IMR-90 (cell line): ENCODE data around the gene ARHGEF3. TPM values are rescaled to one million over a fixed set of nuclear protein-coding genes. Genes with fewer than 3 reads are reported as not detected.

Source experiments
- ATAC-seq: fragments of 200-7000 bp; cut with Tn5 transposase; 2 replicates; pipeline ENCODE4 v1.9.1; 2020; ENCODE audit warnings: low read depth, mild to moderate bottlenecking, moderate library complexity
- BruUV-seq: library from RNA; stranded (reverse); fragments of 400-500 nt; replicated peaks from 2 replicates; lab custom pipeline; 2021; lab: Mats Ljungman, UMichigan
- CTCF ChIA-PET: fragments of 300-600 bp; formaldehyde crosslinking; extraction: SDS; loops from one replicate; lab custom pipeline; 2021; ENCODE audit warnings: antibody characterized with exemption; lab: Yijun Ruan, JAX
- POLR2A ChIA-PET: fragments of 300-600 bp; sonication (Branson Sonifier 250); formaldehyde crosslinking; loops from one replicate; lab custom pipeline; 2022; ENCODE audit warnings: antibody characterized with exemption; ENCODE audit not compliant: unreplicated experiment; lab: Charles Lee
- DNase-seq: peaks from one replicate; pipeline ENCODE4 v3.0.0; 2013
- H2AFZ ChIP-seq: replicated peaks from 2 replicates; pipeline ENCODE3; 2013; ENCODE audit warnings: low read length, mild to moderate bottlenecking; ENCODE audit not compliant: poor library complexity
- H2AK5ac ChIP-seq: 2 replicates; pipeline ENCODE4 v1.6.1; 2013; ENCODE audit warnings: low read depth, low read length, inconsistent platforms
- H2AK9ac ChIP-seq: replicated peaks from 2 replicates; pipeline ENCODE3; 2013; ENCODE audit warnings: mild to moderate bottlenecking, low read depth, low read length, moderate library complexity; ENCODE audit not compliant: poor library complexity
- H2BK120ac ChIP-seq: 2 replicates; pipeline ENCODE4 v1.6.1; 2013; ENCODE audit warnings: low read depth, low read length, inconsistent platforms
- H2BK15ac ChIP-seq: 3 replicates; pipeline ENCODE4 v1.6.1; 2013; ENCODE audit warnings: low read depth, low read length, inconsistent platforms
- H2BK20ac ChIP-seq: 2 replicates; pipeline ENCODE4 v1.6.1; 2013; ENCODE audit warnings: low read depth, mild to moderate bottlenecking, inconsistent platforms, low read length, moderate library complexity
- H2BK5ac ChIP-seq: 2 replicates; pipeline ENCODE4 v1.6.1; 2013; ENCODE audit warnings: mild to moderate bottlenecking, low read depth, low read length, inconsistent platforms; ENCODE audit not compliant: poor library complexity, severe bottlenecking
- H3K14ac ChIP-seq: replicated peaks from 2 replicates; pipeline ENCODE4 v1.6.1; 2013; ENCODE audit warnings: low read depth, low read length, inconsistent platforms
- H3K18ac ChIP-seq: 2 replicates; pipeline ENCODE4 v1.6.1; 2013; ENCODE audit warnings: low read depth, low read length, control low read depth
- H3K23ac ChIP-seq: 2 replicates; pipeline ENCODE4 v1.6.1; 2013; ENCODE audit warnings: low read depth, low read length, inconsistent platforms
- H3K27ac ChIP-seq: 2 replicates; pipeline ENCODE4 v1.5.1; 2013; ENCODE audit warnings: mild to moderate bottlenecking, control low read depth, low read length; ENCODE audit not compliant: insufficient read depth
- H3K27me3 ChIP-seq: 2 replicates; pipeline ENCODE4 v1.6.1; 2013; ENCODE audit warnings: low read length; ENCODE audit not compliant: control insufficient read depth, insufficient read depth
- H3K36me3 ChIP-seq: 2 replicates; pipeline ENCODE4 v1.6.1; 2013; ENCODE audit warnings: low read length, mixed read lengths; ENCODE audit not compliant: control insufficient read depth, insufficient read depth
- H3K4ac ChIP-seq: 2 replicates; pipeline ENCODE4 v1.6.1; 2013; ENCODE audit warnings: low read depth, low read length, inconsistent platforms
- H3K4me1 ChIP-seq: 2 replicates; pipeline ENCODE4 v1.6.1; 2013; ENCODE audit warnings: low read length, mixed read lengths; ENCODE audit not compliant: control insufficient read depth, insufficient read depth
- H3K4me2 ChIP-seq: 2 replicates; pipeline ENCODE4 v1.6.1; 2013; ENCODE audit warnings: low read depth, mild to moderate bottlenecking, control low read depth, low read length, moderate library complexity
- H3K4me3 ChIP-seq: 2 replicates; pipeline ENCODE4 v1.5.1; 2013; ENCODE audit warnings: low read depth, mild to moderate bottlenecking, control low read depth, low read length, moderate library complexity; ENCODE audit not compliant: insufficient read depth
- H3K56ac ChIP-seq: 2 replicates; pipeline ENCODE4 v1.6.1; 2013; ENCODE audit warnings: low read length, inconsistent platforms; ENCODE audit not compliant: insufficient read depth; ENCODE audit errors: extremely low read depth
- H3K79me1 ChIP-seq, 2 experiments: 2 replicates each; pipeline ENCODE4 v1.6.1; 2013; ENCODE audit warnings: low read length in 2 of 2, inconsistent platforms in 1 of 2, low read depth in 1 of 2
- H3K9ac ChIP-seq: 2 replicates; pipeline ENCODE4 v1.6.1; 2013; ENCODE audit warnings: low read depth, low read length, control low read depth
- H3K9me1 ChIP-seq: 2 replicates; pipeline ENCODE4 v1.6.1; 2013; ENCODE audit warnings: low read length, inconsistent platforms; ENCODE audit not compliant: insufficient read depth
- H3K9me3 ChIP-seq: 2 replicates; pipeline ENCODE4 v1.6.1; 2013; ENCODE audit warnings: low read length; ENCODE audit not compliant: control insufficient read depth, insufficient read depth
- H4K20me1 ChIP-seq: 2 replicates; pipeline ENCODE4 v1.6.1; 2013; ENCODE audit warnings: low read length, inconsistent platforms; ENCODE audit not compliant: insufficient read depth
- H4K5ac ChIP-seq: 2 replicates; pipeline ENCODE4 v1.6.1; 2013; ENCODE audit warnings: mild to moderate bottlenecking, low read depth, low read length, control low read depth
- H4K8ac ChIP-seq, 2 experiments: 2 replicates each; pipeline ENCODE4 v1.6.1; 2013; ENCODE audit warnings: low read depth in 2 of 2, low read length in 2 of 2, control low read depth in 1 of 2, inconsistent platforms in 1 of 2
- H4K91ac ChIP-seq: 2 replicates; pipeline ENCODE4 v1.6.1; 2013; ENCODE audit warnings: low read depth, low read length, inconsistent platforms; ENCODE audit not compliant: insufficient read depth
- BHLHE40 ChIP-seq: fragments of 150-350 bp; IDR thresholded peaks from 2 replicates; pipeline ENCODE4 v1.6.1; 2016; ENCODE audit warnings: mild to moderate bottlenecking, low read depth, low read length
- CHD1 ChIP-seq: IDR thresholded peaks from 2 replicates; pipeline ENCODE4 v1.6.1; 2012; ENCODE audit warnings: low read depth, low read length, improper control_type of control experiment
- ELK1 ChIP-seq: fragments of 150-350 bp; IDR thresholded peaks from 2 replicates; pipeline ENCODE4 v1.6.1; 2016; ENCODE audit warnings: low read depth, mild to moderate bottlenecking, low read length, moderate library complexity, borderline replicate concordance
- FOS ChIP-seq: fragments of 150-350 bp; IDR thresholded peaks from 2 replicates; pipeline ENCODE4 v1.6.1; 2016; ENCODE audit warnings: low read depth, low read length
- MAZ ChIP-seq: IDR thresholded peaks from 2 replicates; pipeline ENCODE4 v1.6.1; 2012; ENCODE audit warnings: low read depth, mild to moderate bottlenecking, low read length, improper control_type of control experiment, moderate library complexity, borderline replicate concordance
- NFE2L2 ChIP-seq: fragments of 150-350 bp; IDR thresholded peaks from 2 replicates; pipeline ENCODE4 v1.6.1; 2016; ENCODE audit warnings: low read depth, mild to moderate bottlenecking, low read length
- POLR2A ChIP-seq: IDR thresholded peaks from 2 replicates; pipeline ENCODE4 v1.6.1; 2012; ENCODE audit warnings: mild to moderate bottlenecking, low read depth, low read length
- RAD21 ChIP-seq: IDR thresholded peaks from 2 replicates; pipeline ENCODE4 v1.6.1; 2012; ENCODE audit warnings: low read length, improper control_type of control experiment
- RCOR1 ChIP-seq: IDR thresholded peaks from 2 replicates; pipeline ENCODE4 v1.6.1; 2012; ENCODE audit warnings: mild to moderate bottlenecking, low read length, improper control_type of control experiment; ENCODE audit not compliant: insufficient replicate concordance
- WGBS, 2 experiments: methylation state at CpG; one replicate each; pipeline versions ENCODE4 v1.1.5 to v1.1.7; 2013; ENCODE audit warnings: missing lambda C conversion rate in 2 of 2; ENCODE audit not compliant: insufficient read length in 1 of 2; ENCODE audit errors: extremely low coverage in 2 of 2; 5-methylcytosine and 5-hydroxymethylcytosine counted together
- dilution Hi-C: fragments of 300-500 bp; cut with HindIII; formaldehyde crosslinking; loops from one replicate; pipeline ENCODE4 v1.14.3; 2018; ENCODE audit warnings: low sequenced_read_pairs; ENCODE audit not compliant: unreplicated experiment
- in situ Hi-C: fragments of 300-500 bp; cut with MboI; formaldehyde crosslinking; loops from 3 replicates; pipeline ENCODE4 v1.14.3; 2019; ENCODE audit warnings: low sequenced_read_pairs, inconsistent platforms, mixed read lengths
- intact Hi-C: fragments of 100-400 bp; cut with micrococcal nuclease; formaldehyde crosslinking; loops from 2 replicates; pipeline ENCODE4 v1.10.0; 2022
- polyA plus RNA-seq, 3 experiments: library from polyadenylated mRNA; depleted of rRNA; stranded (reverse); fragments of >200 nt; gene quantifications; 2 replicates each; pipeline ENCODE4 v1.2.3, GENCODE V29; 2012; ENCODE audit warnings: low replicate concordance in 1 of 3
- total RNA-seq: library from RNA; depleted of rRNA; stranded (reverse); fragments of >200 nt; gene quantifications from 2 replicates; pipeline ENCODE4 v1.2.3, GENCODE V29; 2012
- TF ChIP-seq, protein P1 (sequence below): conservative IDR thresholded peaks from 2 replicates; pipeline ENCODE4 v1.5.1; 2012; ENCODE audit warnings: mild to moderate bottlenecking, low read depth, low read length, improper control_type of control experiment

Gene ARHGEF3
- total and polyA plus RNA-seq, 2 of the 4 experiments (the other 2 are of a cell fraction): 2.1 to 2.3 TPM

DNA sequence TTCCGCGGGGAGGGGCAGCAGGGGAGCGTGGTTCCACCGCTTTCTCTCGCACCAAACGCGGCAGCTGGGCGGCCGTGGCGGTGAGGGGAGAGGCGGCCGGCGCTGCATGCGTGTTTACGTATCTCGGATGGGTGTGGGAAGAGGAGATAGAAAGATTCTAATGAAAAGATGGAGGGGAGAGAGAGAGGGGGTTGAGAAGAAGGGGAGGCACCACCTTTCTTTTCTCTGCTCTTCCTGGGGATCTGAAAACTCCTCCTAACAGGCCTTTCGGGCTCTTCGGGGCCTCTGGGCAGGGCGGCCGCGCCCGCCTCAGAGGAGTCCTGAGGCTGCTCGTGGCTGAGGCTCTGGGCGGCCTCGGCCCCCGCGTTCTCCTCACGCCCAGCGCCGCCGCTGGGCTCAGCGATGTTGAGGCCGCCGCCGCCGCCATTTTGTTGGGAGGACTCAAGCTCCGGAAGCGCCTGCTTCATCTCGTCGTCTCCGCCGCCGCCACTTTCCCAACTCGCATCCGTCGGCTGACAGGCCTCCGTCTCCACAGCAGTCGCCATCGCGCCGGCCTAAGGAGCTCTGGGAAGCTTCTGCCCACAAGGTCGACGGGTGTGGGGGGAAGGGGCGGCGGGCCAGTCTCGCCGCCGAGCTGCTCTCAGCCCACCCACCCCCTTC, 119.2 kb downstream of the ARHGEF3 start:
- Histone ChIP-seq H3K9me1 (no peaks in the 10 kb centered on the region), H2BK5ac (peak overlapping the region; percentile 90), H3K23ac (peak overlapping the region; percentile 98), H4K20me1 (no peaks in the 10 kb centered on the region; the same call in 1 of the 2 replicates), H2BK15ac (peak overlapping the region; percentile 21; the same call in 1 of the 3 replicates), H3K27me3 (no peaks in the 10 kb centered on the region), H2BK20ac (no peak overlapping the region), H3K4me2 (peak overlapping the region; percentile 99), H3K4ac (peak overlapping the region; percentile 94), H3K9me3 (peaks cover 7% of the 10 kb centered on the region), H2AFZ (peak overlapping the region; percentile 96), H4K5ac (peak overlapping the region; percentile 87), H3K79me1 (peaks cover 15 to 29% of the 10 kb centered on the region in 2 experiments), H3K9ac (peak overlapping the region; percentile 96), H2BK120ac (peak overlapping the region; percentile 65), H3K18ac (peak overlapping the region; percentile 95), H2AK5ac (peak overlapping the region; percentile 91; the same call in 1 of the 2 replicates), H3K14ac (peak overlapping the region; percentile 89), H3K4me1 (no peaks in the 10 kb centered on the region), H3K36me3 (peaks cover 3% of the 10 kb centered on the region), H2AK9ac (peak overlapping the region; percentile 96), H3K27ac (peak overlapping the region; percentile 99), H3K4me3 (peak overlapping the region; percentile 90), H4K91ac (peak overlapping the region; percentile 90), H4K8ac (peak overlapping the region; percentile 84 to 97), H3K56ac (peak overlapping the region; percentile 75)
- TF ChIP-seq ELK1 (no peak), CHD1 (no peak), RAD21 (no peak), FOS (no peak), BHLHE40 (no peak), POLR2A (peak; percentile 88), NFE2L2 (no peak), RCOR1 (no peak), MAZ (0 out of 2 replicates have a peak, but pooled peaks have one; percentile 52)
- TF ChIP-seq, protein P1, sequence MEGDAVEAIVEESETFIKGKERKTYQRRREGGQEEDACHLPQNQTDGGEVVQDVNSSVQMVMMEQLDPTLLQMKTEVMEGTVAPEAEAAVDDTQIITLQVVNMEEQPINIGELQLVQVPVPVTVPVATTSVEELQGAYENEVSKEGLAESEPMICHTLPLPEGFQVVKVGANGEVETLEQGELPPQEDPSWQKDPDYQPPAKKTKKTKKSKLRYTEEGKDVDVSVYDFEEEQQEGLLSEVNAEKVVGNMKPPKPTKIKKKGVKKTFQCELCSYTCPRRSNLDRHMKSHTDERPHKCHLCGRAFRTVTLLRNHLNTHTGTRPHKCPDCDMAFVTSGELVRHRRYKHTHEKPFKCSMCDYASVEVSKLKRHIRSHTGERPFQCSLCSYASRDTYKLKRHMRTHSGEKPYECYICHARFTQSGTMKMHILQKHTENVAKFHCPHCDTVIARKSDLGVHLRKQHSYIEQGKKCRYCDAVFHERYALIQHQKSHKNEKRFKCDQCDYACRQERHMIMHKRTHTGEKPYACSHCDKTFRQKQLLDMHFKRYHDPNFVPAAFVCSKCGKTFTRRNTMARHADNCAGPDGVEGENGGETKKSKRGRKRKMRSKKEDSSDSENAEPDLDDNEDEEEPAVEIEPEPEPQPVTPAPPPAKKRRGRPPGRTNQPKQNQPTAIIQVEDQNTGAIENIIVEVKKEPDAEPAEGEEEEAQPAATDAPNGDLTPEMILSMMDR: 0 out of 2 replicates have a peak, but pooled peaks have one; percentile 1
- BruUV-seq: no TSS peak
- in situ Hi-C loops: no loop called here
- dilution Hi-C loops: no loop called here
- intact Hi-C loops: no loop called here
- 0% methylated on average over 1 of the region's 58 CpGs; no CpG with 5 or more reads in 1 of the 2 experiments for WGBS, 2 experiments
- ATAC-seq: peak; percentile 81
- DNase-seq: peak; percentile 70
- ChIA-PET CTCF (interaction anchor here (0.7 kb wide), 2 partner anchors 540 to 1272 kb away, joined by 3 to 4 read pairs; no protein-coding TSS in a partner anchor), POLR2A (interaction anchor here (0.5 to 0.6 kb wide), 2 partner anchors 514 to 527 kb away, joined by 3 read pairs; no protein-coding TSS in a partner anchor)
